NCI-H1417 (cell line): ENCODE data around the gene CHCHD6.
"Not testable (repeated sequence)": the region's sequence is repeated elsewhere in the genome, so short reads cannot be mapped to it uniquely, and the experiment has no call there.

Experiments
- DNase-seq, 3 experiments: peaks; one replicate each; lab custom pipeline; 2025; lab: John Stamatoyannopoulos, UW

CHCHD6 gene

DNA sequence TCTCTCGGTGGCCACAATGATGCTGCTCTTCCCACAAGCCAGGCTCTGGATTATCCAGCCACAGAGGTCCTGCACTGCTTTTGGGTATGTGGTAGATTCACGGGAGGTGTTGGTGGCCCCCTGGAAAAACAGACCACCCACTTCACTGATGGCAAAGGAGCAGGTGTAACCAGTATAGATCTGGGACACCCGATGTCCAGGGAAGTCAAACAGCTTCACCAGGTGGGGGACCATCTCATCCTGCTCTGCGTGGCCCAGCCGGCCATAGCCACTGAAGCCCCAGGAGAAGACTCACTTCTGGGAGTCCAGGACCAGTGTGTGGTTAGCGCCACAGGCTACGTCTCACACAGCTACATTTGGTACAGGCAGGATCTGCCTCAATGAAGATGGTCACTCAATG, 62.6 kb downstream of the CHCHD6 start:
- no peak for DNase-seq

DNA sequence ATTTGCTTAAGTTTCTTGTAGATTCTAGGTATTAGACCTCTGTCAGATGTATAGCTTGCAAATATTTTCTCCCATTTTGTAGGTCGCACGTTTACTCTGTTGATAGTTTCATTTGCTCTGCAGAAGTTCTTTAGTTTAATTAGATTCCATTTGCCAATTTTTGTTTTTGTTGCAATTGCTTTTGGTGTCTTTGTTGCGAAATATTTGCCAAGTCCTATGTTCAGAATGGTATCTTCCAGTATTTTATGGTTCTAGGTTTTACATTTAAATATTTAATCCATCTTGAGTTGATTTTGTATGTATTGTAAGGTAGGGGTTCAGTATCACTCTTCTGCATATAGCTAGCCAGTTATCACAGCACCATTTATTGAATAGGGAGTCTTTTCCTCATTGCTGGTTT, 64.9 kb downstream of the CHCHD6 start:
- DNase-seq = no peak

DNA sequence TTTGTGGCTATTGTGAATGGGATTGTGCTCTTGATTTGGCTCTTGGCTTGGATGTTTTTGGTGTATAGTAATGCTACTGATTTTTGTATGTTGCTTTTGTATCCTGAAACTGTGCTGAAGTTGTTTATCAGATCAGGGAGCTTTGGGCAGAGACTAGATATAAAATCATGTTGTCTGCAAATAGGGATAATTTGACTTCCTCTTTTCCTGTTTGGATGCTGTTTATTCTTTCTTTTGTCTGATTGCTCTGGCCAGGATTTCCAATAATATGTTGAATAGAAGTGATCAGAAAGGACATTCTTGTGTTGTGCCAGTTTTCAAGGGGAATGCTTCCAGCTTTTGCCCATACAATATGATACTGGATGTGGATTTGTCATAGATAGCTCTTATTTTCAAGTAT, 66.1 kb downstream of the CHCHD6 start:
- DNase-seq = no peak

DNA sequence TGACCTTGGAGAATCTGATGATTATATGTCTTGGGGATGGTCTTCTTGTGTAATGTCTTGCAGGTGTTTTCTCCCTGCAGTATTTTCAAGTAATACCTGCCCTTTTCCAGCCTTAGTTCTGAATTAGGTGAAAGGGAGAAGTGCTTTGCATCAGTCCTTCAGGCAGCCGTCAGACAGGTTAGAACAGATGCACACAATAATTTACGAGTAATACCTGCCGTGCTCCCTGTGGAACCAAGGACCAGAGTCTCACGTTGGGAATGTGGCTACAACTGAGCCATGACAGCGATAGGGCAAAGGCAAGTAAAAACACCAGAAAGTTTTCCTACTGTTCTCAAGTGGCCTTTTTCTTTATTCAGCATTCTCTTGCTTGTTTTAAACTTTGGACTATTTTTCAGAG, 69.1 kb downstream of the CHCHD6 start:
- peak in 1 of 3 experiments; percentile 16 for DNase-seq

DNA sequence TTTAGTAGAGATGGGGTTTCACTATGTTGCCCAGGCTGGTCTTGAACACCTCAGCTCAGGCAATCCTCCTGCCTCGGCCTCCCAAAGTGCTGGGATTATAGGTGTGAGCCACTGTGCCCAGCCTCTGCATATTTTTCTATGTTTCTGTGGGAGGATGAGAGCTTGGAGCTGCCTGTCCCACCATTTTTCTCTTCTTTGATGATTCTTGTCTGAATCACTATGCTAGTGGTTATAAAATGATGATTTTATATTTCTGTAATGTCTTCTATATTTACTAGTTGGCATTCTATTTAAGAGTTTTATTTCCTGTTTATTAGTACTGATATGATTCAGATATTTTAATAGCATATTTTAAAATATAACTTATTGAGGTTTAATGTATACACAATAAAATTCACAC, 69.7 kb downstream of the CHCHD6 start:
- DNase-seq = no peak

DNA sequence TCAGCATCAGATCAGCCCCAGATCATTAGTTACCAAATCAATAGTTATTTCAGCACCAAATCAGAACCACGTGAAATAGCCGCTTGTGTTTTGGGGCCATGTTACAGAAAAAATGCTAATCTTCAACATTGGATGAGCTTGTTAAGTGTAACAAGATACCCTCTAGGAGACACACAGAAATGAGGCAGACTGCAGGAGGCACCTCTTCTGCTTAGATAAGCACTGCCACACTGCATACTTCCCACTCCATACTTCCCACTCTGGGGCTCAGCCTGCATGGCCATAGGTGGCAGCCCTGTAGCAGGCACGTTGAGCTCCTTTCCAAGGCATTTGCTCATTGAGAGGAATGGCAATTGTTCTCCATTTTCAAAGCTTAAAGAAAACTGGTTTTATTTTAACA, 73.3 kb downstream of the CHCHD6 start:
- peak in 2 of 3 experiments; percentile 9 to 47 for DNase-seq

DNA sequence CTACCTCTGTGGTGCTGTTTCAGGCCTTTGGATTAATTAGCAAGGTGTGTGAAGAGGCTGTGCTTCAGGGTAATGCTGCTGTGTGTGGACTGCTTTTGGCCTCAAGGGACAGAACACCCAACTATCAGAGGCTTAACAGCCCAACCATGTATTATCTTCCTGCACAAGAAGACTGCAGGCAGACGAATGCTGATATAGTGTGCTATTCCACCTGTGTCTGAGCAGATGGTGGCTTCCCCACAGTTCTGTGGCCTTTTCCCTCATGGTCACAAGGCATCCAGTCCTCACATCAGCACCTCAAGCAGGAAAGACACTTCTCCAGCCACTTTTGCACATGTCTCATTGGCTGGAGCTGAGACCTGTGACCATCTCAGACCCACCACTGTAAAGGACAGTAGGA, 76.6 kb downstream of the CHCHD6 start:
- no peak for DNase-seq

DNA sequence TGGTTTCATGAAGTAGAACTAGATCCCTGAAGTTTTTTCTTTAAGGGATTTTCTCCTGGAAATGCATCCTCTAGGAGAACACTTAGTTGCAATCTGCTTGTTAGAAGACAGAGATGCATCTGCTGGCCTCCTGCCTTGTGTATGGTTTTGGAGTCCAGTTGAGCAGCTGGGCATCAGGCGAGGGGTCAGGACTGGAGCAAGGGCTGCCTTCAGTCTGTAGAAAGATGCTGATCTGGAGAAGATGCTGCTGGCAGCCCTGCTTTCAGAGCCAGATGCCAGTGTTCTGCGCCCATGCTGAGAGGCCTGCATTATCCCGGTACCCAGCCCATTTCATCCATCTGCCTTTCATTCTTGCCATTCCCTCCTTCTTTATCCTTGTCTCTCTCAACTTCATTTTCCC, 77.4 kb downstream of the CHCHD6 start:
- no peak for DNase-seq

DNA sequence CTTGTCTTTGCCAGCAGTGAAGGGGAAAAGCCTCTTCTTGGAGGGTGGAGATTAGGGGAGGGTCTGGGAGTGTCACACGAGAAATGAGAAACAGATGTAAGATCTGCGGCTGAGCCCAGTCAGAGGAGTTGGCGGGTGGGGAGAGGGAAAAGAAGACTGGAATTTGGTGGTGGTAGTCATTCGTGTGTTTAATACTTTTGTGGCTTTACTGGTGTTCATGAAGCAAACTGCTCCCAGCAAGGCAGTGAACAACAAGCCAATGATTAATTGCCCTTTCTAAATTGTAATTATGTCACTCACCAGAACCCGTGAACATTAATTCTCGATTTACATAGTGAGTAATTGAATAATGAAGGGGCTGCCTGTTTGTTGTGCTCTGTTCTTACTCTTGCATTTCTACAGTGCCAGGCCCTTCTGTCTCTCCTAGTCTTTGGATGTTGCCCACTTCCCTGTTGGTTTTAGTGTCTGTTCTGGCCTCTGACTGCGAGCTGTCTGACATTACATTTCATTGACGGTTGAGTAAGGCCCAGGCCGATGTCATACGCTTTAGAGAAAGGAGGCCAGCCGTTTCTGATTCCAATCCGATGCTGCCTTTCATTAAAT, 78.0 kb downstream of the CHCHD6 start:
- DNase-seq = peak in 2 of 3 experiments; percentile 7 to 63

DNA sequence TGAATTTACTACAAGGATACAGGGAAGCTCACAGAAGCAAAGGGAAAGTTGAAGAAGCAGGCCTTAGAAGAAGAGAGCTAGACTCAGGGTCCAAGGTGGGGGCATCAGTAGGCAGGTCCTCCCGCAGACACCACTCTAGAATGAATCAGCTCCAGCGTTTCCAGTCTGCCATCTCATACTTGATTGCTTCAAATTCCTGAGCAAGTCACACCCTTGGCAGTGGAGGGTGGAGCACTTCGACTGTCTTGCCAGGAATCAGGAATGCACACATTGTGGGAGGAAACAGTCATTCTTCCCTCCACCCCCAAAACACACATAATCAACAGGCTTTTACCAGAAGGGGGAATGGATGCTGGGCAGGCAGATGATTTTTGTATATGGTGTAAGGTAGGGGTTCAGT, 78.5 kb downstream of the CHCHD6 start:
- DNase-seq = no peak

DNA sequence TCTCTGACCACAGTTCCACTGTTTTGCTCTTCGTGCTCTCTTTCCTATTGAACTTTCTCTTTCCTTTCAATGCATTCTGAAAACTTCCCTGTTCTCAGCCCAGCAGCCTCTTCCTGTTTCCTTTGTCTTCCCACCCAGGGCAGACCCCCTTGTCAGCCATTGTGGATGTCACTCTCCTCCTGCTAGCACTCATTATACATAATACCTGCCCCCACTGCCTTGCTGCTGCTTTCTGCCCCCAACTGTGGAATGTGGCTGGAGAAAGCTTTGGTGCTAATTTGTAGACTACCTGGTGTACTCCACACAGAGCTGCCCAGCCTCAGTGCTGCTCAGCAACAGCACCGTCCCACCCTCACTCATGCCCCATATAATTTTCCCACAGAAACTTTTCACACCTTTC, 80.2 kb downstream of the CHCHD6 start:
- DNase-seq = no peak

DNA sequence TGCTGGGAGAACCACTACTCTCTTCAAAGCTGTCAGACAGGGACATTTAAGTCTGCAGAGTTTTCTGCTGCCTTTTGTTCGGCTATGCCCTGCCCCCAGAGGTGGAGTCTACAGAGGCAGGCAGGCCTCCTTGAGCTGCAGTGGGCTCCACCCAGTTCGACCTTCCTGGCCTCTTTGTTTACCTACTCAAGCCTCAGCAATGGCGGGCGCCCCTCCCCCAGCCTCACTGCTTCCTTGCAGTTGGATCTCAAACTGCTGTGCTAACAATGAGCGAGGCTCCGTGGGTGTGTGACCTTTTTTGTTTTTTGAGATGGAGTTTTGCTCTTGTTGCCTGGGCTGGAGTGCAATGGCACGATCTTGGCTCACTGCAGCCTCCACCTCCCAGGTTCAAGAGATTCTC, 87.3 kb downstream of the CHCHD6 start:
- not testable (repeated sequence) for DNase-seq

DNA sequence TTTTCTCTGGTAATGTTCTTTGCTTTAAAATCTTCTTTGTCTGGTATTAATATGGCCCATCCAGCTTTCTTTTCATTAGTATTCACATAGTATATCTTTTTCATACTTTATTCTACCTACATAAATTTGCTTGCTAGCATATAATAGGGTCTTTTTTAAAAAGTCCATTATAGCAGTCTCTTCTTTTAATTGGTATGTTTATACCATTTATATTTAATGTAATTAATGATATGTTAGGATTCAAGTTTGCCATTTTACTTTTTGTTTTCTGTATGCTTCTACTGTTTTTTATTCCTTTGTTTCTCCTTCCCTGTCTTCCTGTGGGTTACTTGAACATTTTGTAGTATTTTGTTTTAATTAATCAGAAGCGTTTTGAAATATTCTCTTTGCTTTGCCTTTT, 89.0 kb downstream of the CHCHD6 start:
- DNase-seq = no peak

DNA sequence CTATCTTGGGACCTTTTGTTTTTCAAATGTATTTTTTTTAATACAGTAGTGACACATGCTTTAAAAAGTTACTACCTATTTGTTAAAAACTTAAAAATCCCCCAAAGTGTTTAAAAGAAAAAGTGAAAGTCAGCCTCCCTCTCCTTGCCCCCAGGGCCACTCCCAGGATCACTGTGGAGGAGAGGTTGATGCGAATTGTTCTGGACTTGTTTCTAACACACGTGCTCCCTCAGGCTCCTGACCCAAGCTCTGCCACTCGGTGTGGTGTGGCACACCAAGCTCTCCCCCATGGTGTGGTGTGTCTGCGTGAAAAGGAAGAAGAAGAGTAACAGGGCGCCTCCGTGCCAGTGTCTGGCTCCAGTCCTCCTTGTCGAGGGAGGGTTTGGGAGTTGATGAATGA, 93.5 kb downstream of the CHCHD6 start:
- no peak for DNase-seq

DNA sequence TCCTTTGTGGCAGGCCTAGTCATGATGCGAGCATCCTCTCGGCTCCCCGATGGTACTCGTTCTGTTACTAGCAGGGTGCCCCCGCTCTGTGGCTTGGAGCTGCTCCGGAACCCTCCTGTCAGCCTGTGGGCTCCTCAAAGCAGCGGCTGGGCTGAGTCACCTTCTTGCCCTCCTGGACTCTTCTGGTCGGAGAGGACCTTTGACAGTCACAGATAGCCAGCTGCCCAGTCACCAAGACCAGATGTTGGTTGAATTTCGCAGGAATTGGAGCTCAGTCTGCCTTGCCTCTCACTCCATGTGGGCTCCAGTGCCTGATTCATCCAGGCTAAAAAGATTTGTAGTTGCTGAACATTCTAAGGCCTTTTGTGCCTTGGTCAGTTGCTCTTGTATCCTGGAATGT, 94.5 kb downstream of the CHCHD6 start:
- DNase-seq = no peak

DNA sequence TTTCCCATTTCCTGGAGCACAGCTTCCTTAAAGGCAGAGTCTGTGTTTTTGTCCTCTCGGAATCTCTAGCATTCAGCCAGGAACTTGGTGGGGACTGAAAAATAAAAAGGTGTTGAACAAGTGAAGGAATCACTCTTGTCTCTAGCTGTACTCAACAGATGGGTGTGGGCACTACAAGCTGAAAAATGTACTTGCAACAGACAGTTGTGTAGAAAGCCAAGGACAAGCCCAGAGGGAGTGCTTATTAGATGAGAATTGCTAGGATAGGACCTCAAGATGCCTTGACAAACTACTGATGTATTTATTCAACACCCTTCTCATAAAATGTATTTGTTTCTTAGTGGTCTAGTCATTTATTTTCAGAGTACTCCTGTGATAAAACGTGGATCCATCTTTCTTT, 95.1 kb downstream of the CHCHD6 start:
- no peak for DNase-seq

DNA sequence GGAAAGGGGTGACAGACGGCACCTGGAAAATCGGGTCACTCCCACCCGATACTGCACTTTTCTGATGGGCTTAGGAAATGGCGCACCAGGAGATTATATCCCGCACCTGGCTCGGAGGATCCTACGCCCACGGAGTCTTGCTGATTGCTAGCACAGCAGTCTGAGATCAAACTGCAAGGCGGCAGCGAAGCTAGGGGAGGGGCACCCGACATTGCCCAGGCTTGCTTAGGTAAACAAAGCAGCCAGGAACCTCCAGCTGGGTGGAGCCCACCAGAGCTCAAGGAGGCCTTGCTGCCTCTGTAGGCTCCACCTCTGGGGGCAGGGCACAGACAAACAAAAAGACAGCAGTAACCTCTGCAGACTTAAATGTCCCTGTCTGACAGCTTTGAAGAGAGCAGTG, 97.3 kb downstream of the CHCHD6 start:
- DNase-seq = not testable (repeated sequence)

DNA sequence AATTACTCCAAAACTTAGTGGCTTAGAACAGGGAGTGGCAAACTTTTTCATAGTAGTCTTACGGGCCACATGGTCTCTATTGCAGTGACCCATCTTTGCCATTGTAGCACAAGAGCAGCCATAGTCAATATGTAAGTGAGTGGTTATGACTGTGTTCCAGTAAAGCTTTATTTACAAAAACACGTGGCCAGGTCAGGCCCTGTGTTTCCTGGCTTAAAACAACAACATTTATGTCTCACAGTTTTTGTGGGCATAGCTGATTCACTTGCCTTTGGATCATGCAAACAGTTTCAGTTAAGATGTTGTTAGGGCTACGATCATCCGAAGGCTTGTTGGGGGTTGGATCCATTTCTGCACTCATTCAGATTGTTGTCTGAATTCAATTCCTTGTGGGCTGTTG, 103.8 kb downstream of the CHCHD6 start:
- DNase-seq = no peak

DNA sequence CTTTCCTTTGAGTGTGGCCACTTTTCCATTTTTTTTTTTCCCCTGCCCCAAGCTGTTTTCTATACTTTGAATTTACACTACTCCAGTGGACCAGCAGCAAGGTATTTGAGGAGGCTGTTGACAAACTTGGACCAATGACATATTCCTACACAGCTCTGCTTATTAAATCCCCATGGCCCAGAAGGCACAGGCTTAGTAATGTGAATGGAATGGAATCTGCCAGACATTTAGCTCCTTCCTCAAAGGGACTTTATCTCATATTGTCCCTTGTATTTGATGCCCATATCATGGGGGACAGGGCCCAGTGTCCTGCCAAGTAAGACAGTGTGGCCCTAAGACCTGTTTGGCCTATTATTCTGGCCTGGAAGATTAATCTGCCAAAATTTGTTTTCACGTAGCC, 107.5 kb downstream of the CHCHD6 start:
- DNase-seq = no peak

DNA sequence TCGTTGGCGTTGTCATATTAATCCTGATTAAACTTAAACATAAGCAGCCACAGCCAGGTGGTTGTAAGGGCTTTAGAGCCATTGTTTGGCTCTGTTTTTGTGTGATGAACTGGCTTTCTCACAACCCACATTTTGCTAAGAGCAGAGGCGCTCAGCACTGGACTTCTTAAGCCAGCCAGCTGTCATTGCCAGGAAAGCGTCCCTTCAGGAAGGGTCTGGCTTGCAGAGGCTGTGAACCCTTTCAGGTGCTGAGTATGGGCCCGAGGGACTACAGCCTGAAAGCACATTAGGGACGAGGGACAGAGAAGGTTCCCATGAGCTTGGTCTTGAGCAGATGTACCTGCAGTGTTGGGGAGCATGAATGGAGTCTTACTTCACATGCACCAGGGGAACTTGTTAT, 112.3 kb downstream of the CHCHD6 start:
- no peak for DNase-seq

DNA sequence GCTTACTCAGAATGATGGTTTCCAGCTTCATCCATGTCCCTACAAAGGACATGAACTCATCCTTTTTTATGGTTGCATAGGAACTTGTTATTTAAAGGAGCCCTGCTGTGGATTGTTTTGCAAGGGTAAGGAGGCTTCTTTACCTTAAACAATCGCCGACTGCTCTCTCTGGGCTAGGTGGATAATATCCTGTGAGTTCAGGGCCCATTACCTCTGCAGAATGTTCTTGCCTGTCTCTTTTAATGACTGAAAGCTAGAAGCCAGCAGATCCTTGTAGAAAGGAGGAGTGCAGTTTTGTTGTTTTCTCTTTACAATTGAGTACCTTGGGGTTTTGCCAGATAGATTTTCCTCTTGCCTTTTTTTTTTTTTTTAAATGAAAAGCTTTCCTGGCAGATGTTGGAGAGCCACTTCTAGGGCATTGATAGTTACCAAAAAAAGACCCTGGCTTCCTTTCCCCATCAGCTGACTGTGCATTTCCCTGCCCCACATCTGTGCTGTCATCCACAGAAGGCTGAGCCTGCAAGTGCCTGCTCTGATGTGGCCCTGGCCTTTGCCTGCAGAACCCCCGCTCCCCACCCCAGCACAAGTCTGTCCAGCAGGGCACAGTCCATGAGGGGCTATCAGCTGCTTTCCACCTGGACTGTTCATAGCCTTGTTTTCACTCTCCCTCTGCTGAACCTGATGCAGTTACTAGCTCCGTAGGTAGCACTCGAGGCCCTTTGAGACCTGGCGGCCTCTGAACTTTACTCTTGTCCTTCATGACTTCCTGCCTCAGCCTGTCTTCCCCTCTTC, 113.1 kb downstream of the CHCHD6 start:
- peak in 2 of 3 experiments; percentile 17 to 74 for DNase-seq

DNA sequence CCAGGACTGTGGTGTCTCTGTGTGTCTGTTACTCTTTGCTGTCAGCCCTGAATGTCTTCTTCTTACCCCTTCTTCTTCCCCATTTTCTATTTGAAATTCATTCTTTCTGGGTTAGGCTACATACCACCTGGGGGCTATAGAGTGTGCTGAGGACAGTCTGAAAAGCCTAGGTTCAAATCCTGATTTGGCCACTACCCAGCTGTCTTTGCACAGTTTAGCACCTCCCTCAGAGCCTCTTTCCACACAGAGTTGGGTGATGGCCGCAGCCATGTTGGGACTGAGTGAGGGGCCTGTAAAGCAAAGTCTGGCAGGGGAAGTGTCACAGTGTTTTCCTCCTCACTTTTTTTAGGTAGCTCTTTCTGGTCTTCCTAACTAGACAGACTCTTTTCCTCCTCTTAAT, 113.7 kb downstream of the CHCHD6 start:
- DNase-seq = no peak

DNA sequence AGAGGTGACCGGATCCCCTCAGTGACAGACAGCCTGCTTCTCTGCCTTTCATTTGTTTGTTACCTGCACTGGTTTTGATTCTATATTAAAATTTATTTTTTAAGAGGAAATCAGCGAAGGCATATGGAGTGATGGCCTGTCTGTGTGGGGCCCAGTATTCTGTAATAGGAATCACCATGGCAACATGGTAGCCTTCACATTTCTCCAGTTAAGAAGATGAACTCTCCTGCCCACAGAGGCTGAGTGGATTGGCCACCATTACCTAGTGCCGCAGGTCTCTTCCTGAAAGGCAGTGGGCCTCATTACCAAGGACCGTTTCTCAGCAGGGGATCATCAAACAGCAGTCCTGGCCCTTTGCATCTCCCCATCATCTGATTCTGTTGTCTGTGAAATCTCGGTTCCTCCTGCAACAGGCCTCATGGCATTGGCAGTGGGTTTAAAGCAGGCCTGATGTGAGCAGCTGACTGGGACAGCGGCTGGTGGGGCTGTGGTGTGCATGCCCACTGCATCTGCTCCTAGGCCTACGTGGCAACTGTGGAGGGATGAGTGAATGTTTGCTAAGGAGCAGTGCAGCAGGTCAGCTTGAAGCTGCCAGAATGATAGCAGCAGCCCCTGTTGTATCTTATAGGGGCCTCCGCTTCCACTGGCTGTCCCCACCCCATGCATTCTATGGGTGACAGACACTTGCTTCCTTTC, 114.5 kb downstream of the CHCHD6 start:
- no peak for DNase-seq
